Thoracic aorta (tissue), 2 donors: ENCODE results near the gene DYRK1B. TPM values are rescaled to one million over a fixed set of nuclear protein-coding genes. Genes with fewer than 3 reads are reported as not detected.
"Not testable (repeated sequence)": the region's sequence is repeated elsewhere in the genome, so short reads cannot be mapped to it uniquely, and the experiment has no call there.

Experiments
- ATAC-seq: fragments of 150-250 bp; one replicate; pipeline ENCODE4 v1.8.0; 2017; ENCODE audit warnings: low read depth; ENCODE audit not compliant: insufficient number of reproducible peaks, low FRiP score
- DNase-seq: peaks from one replicate; pipeline ENCODE4 v3.0.0-alpha.2; 2020; ENCODE audit warnings: low spot score
- H3K27ac ChIP-seq, 2 donors: fragments of 200-600 bp; sonication (generic); 1 replicate in 1 of 2; 2 replicates in 1 of 2; pipeline ENCODE4 v1.5.1; 2016; ENCODE audit warnings: mild to moderate bottlenecking in 2 of 2, moderate library complexity in 2 of 2
- H3K27me3 ChIP-seq: fragments of 200-600 bp; sonication (generic); replicated peaks from 2 replicates; pipeline ENCODE4 v1.6.0; 2016; ENCODE audit warnings: mild to moderate bottlenecking; ENCODE audit not compliant: insufficient read depth
- H3K36me3 ChIP-seq: fragments of 200-600 bp; sonication (generic); one replicate; pipeline ENCODE4 v1.5.1; 2016
- H3K4me1 ChIP-seq, 2 donors: fragments of 200-600 bp; sonication (generic); 1 replicate in 1 of 2; 2 replicates in 1 of 2; pipeline versions ENCODE4 v1.5.1 to v1.6.0; 2016; ENCODE audit warnings: low read depth in 2 of 2, mild to moderate bottlenecking in 1 of 2; ENCODE audit not compliant: control insufficient read depth in 1 of 2
- H3K4me3 ChIP-seq: fragments of 200-600 bp; sonication (generic); 2 replicates; pipeline ENCODE4 v1.5.1; 2016; ENCODE audit warnings: mild to moderate bottlenecking
- H3K9me3 ChIP-seq: fragments of 200-600 bp; sonication (generic); 2 replicates; pipeline ENCODE4 v1.5.1; 2016
- CTCF ChIP-seq: fragments of 200-600 bp; sonication (generic); IDR thresholded peaks from one replicate; pipeline ENCODE4 v1.5.1; 2019; ENCODE audit warnings: antibody characterized with exemption
- total RNA-seq, 2 donors: library from RNA; depleted of rRNA; stranded (reverse); fragments of >200 nt; gene quantifications; one replicate each; pipeline versions ENCODE4 v1.1.0 to v1.2.3, GENCODE V29; 2016

DYRK1B gene
- total RNA-seq, 2 donors from 2014 or later = 8.9 to 10.2 TPM

- no peak for DNase-seq
- Histone ChIP-seq H3K36me3 (no peaks in the 10 kb centered on the region), H3K27ac (no peak overlapping the region), H3K9me3 (no peaks in the 10 kb centered on the region), H3K27me3 (no peaks in the 10 kb centered on the region), H3K4me1 (no peaks in the 10 kb centered on the region), H3K4me3 (no peak overlapping the region)
- TF ChIP-seq CTCF = no peak
- no peak for ATAC-seq
These were observed 22.9 kb downstream of the DYRK1B start for GRCh38 chr19:39811064-39811463.

GRCh38 chr19:39810424-39810823 is 23.5 kb downstream of the DYRK1B start:
- TF ChIP-seq CTCF = no peak
- H3K36me3 ChIP-seq = no peaks in the 10 kb centered on the region
- DNase-seq (no peak), ATAC-seq (no peak)
- H3K4me3 ChIP-seq = no peak overlapping the region
- no peak overlapping the region for H3K27ac ChIP-seq
- H3K9me3 ChIP-seq = no peaks in the 10 kb centered on the region
- no peaks in the 10 kb centered on the region for H3K27me3 ChIP-seq
- no peaks in the 10 kb centered on the region for H3K4me1 ChIP-seq

GRCh38 chr19:39809368-39809767 is 24.6 kb downstream of the DYRK1B start:
- H3K27me3 ChIP-seq = no peaks in the 10 kb centered on the region
- no peak for DNase-seq
- no peaks in the 10 kb centered on the region for H3K9me3 ChIP-seq
- H3K27ac ChIP-seq = no peak overlapping the region
- ATAC-seq = no peak
- no peaks in the 10 kb centered on the region for H3K36me3 ChIP-seq
- H3K4me1 ChIP-seq = no peaks in the 10 kb centered on the region
- no peak overlapping the region for H3K4me3 ChIP-seq
- TF ChIP-seq CTCF = no peak

- H3K27me3 ChIP-seq, H3K4me3 ChIP-seq, H3K4me1 ChIP-seq, H3K27ac ChIP-seq, H3K36me3 ChIP-seq, H3K9me3 ChIP-seq, ATAC-seq, DNase-seq: not testable (repeated sequence)
These were observed 25.3 kb downstream of the DYRK1B start for GRCh38 chr19:39808688-39809087.

- TF ChIP-seq CTCF = no peak
- no peak overlapping the region for H3K4me3 ChIP-seq
- no peaks in the 10 kb centered on the region for H3K36me3 ChIP-seq
- no peaks in the 10 kb centered on the region for H3K4me1 ChIP-seq
- H3K27ac ChIP-seq = no peak overlapping the region
- H3K9me3 ChIP-seq = no peaks in the 10 kb centered on the region
- no peak for DNase-seq
- no peak for ATAC-seq
- no peaks in the 10 kb centered on the region for H3K27me3 ChIP-seq
These were observed 26.1 kb downstream of the DYRK1B start for GRCh38 chr19:39807846-39808364.

GRCh38 chr19:39805104-39805503 is 28.9 kb downstream of the DYRK1B start:
- no peaks in the 10 kb centered on the region for H3K27me3 ChIP-seq
- H3K27ac ChIP-seq = no peak overlapping the region
- H3K9me3 ChIP-seq = no peaks in the 10 kb centered on the region
- H3K36me3 ChIP-seq = no peaks in the 10 kb centered on the region
- no peak overlapping the region for H3K4me3 ChIP-seq
- H3K4me1 ChIP-seq = no peaks in the 10 kb centered on the region
- ATAC-seq (no peak), DNase-seq (no peak)
- TF ChIP-seq CTCF = no peak
